WTC11 (cell line): ENCODE data around the gene AKAP13. TPM values are rescaled to one million over a fixed set of nuclear protein-coding genes. Genes with fewer than 3 reads are reported as not detected.

Experiments
- ATAC-seq: fragments of 200-7000 bp; cut with Tn5 transposase; 2 replicates; pipeline ENCODE4 v1.10.0; 2021; ENCODE audit warnings: mild to moderate bottlenecking, moderate library complexity
- CTCF ChIA-PET: fragments of 300-600 bp; sonication (Branson Sonifier 250); formaldehyde crosslinking; loops from one replicate; lab custom pipeline; 2021; ENCODE audit warnings: antibody characterized with exemption; lab: Charles Lee
- POLR2A ChIA-PET: fragments of 350-600 bp; sonication (Branson Sonifier 250); formaldehyde crosslinking; loops from one replicate; lab custom pipeline; 2021; ENCODE audit warnings: antibody characterized with exemption; lab: Charles Lee
- DNase-seq: peaks from one replicate; pipeline ENCODE4 v3.0.0; 2021; ENCODE audit warnings: low spot score
- H3K27ac Mint-ChIP-seq: 2 replicates; pipeline ENCODE4 v1.8.0; 2021; ENCODE audit warnings: mixed read lengths
- H3K27me3 Mint-ChIP-seq: 2 replicates; pipeline ENCODE4 v1.8.0; 2021; ENCODE audit warnings: low read depth, mild to moderate bottlenecking, moderate library complexity, mixed read lengths
- H3K36me3 Mint-ChIP-seq: 2 replicates; pipeline ENCODE4 v1.8.0; 2021; ENCODE audit warnings: mixed read lengths
- H3K4me1 Mint-ChIP-seq: 2 replicates; pipeline ENCODE4 v1.8.0; 2022; ENCODE audit warnings: mixed read lengths
- H3K4me3 Mint-ChIP-seq: 2 replicates; pipeline ENCODE4 v1.8.0; 2021; ENCODE audit warnings: mild to moderate bottlenecking, moderate library complexity, mixed read lengths
- H3K9me3 Mint-ChIP-seq: 2 replicates; pipeline ENCODE4 v1.8.0; 2021; ENCODE audit warnings: mixed read lengths
- ARID4B ChIP-seq: sonication (generic); formaldehyde crosslinking; IDR thresholded peaks from 2 replicates; pipeline ENCODE4 v1.8.0; 2023; ENCODE audit warnings: missing genetic modification reagents, mild to moderate bottlenecking, borderline replicate concordance
- ATF2 ChIP-seq: sonication (generic); formaldehyde crosslinking; IDR thresholded peaks from 2 replicates; pipeline ENCODE4 v1.8.1; 2022; ENCODE audit warnings: low read depth, missing genetic modification reagents, borderline replicate concordance
- ATF6 ChIP-seq: sonication (generic); formaldehyde crosslinking; IDR thresholded peaks from 2 replicates; pipeline ENCODE4 v1.8.1; 2023; ENCODE audit warnings: mild to moderate bottlenecking, missing genetic modification reagents
- ERG ChIP-seq: fragments of 250-450 bp; sonication (Bioruptor Pico); IDR thresholded peaks from 2 replicates; pipeline ENCODE4 v1.8.0; 2021; ENCODE audit warnings: mild to moderate bottlenecking
- MXD4 ChIP-seq: fragments of 250-450 bp; sonication (Bioruptor Pico); IDR thresholded peaks from 2 replicates; pipeline ENCODE4 v1.8.0; 2021; ENCODE audit warnings: mild to moderate bottlenecking, moderate library complexity, borderline replicate concordance
- NR1H2 ChIP-seq: sonication (generic); formaldehyde crosslinking; IDR thresholded peaks from 2 replicates; pipeline ENCODE4 v1.9.0; 2021; ENCODE audit warnings: mild to moderate bottlenecking, moderate library complexity, missing genetic modification reagents
- RORB ChIP-seq: fragments of 250-450 bp; sonication (Bioruptor Pico); IDR thresholded peaks from 2 replicates; pipeline ENCODE4 v1.9.0; 2021; ENCODE audit warnings: mild to moderate bottlenecking
- SMAD3 ChIP-seq: sonication (generic); formaldehyde crosslinking; IDR thresholded peaks from 2 replicates; pipeline ENCODE4 v1.8.0; 2022; ENCODE audit warnings: missing genetic modification reagents, mild to moderate bottlenecking, borderline replicate concordance
- SP1 ChIP-seq: sonication (generic); formaldehyde crosslinking; conservative IDR thresholded peaks from 2 replicates; pipeline ENCODE4 v1.8.1; 2022; ENCODE audit warnings: missing genetic modification reagents
- USF2 ChIP-seq: sonication (generic); formaldehyde crosslinking; IDR thresholded peaks from 2 replicates; pipeline ENCODE4 v1.8.1; 2023; ENCODE audit warnings: mild to moderate bottlenecking, missing genetic modification reagents, moderate library complexity
- ZNF121 ChIP-seq: sonication (generic); formaldehyde crosslinking; IDR thresholded peaks from 2 replicates; pipeline ENCODE4 v1.8.0; 2023; ENCODE audit warnings: missing genetic modification reagents
- ZNF138 ChIP-seq: sonication (generic); formaldehyde crosslinking; conservative IDR thresholded peaks from 2 replicates; pipeline ENCODE4 v1.8.1; 2022; ENCODE audit warnings: mild to moderate bottlenecking, moderate library complexity, missing genetic modification reagents
- ZNF317 ChIP-seq: sonication (generic); formaldehyde crosslinking; IDR thresholded peaks from 2 replicates; pipeline ENCODE4 v1.8.1; 2023; ENCODE audit warnings: low read depth, mild to moderate bottlenecking, moderate library complexity, missing genetic modification reagents, borderline replicate concordance
- total RNA-seq: library from RNA; stranded (reverse); gene quantifications from 3 replicates; pipeline ENCODE4 v1.2.3, GENCODE V29; 2021
- TF ChIP-seq, protein P1 (sequence below): sonication (generic); formaldehyde crosslinking; IDR thresholded peaks from 2 replicates; pipeline ENCODE4 v1.8.1; 2022; ENCODE audit warnings: mild to moderate bottlenecking, missing genetic modification reagents, moderate library complexity, borderline replicate concordance
- TF ChIP-seq, protein P2 (sequence below): sonication (generic); formaldehyde crosslinking; IDR thresholded peaks from 2 replicates; pipeline ENCODE4 v1.8.1; 2023; ENCODE audit warnings: mild to moderate bottlenecking, missing genetic modification reagents, moderate library complexity

The AKAP13 gene
- total RNA-seq, 1 experiment from 2014 or later = 50.3 TPM

GRCh38 chr15:85753261-85753660, 372.9 kb downstream of the AKAP13 start (continued):
- TF ChIP-seq, protein P1, sequence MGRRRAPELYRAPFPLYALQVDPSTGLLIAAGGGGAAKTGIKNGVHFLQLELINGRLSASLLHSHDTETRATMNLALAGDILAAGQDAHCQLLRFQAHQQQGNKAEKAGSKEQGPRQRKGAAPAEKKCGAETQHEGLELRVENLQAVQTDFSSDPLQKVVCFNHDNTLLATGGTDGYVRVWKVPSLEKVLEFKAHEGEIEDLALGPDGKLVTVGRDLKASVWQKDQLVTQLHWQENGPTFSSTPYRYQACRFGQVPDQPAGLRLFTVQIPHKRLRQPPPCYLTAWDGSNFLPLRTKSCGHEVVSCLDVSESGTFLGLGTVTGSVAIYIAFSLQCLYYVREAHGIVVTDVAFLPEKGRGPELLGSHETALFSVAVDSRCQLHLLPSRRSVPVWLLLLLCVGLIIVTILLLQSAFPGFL = no peak
- TF ChIP-seq, protein P2, sequence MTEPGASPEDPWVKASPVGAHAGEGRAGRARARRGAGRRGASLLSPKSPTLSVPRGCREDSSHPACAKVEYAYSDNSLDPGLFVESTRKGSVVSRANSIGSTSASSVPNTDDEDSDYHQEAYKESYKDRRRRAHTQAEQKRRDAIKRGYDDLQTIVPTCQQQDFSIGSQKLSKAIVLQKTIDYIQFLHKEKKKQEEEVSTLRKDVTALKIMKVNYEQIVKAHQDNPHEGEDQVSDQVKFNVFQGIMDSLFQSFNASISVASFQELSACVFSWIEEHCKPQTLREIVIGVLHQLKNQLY (CRISPR knock-in tag) = no peak

- POLR2A ChIA-PET = no interaction called here
- Mint-ChIP-seq H3K4me1 (peaks cover 57% of the 10 kb centered on the region), H3K27me3 (no peaks in the 10 kb centered on the region), H3K27ac (peak overlapping the region; percentile 90), H3K9me3 (no peaks in the 10 kb centered on the region), H3K36me3 (peaks cover 21% of the 10 kb centered on the region), H3K4me3 (no peak overlapping the region)
- CTCF ChIA-PET = no interaction called here
- DNase-seq (no peak), ATAC-seq (no peak)
- TF ChIP-seq NR1H2 (CRISPR knock-in tag) = no peak
- TF ChIP-seq, all 79 proteins: peak for 0
Observed at GRCh38 chr15:85753791-85754452, 373.5 kb downstream of the AKAP13 start.

- Mint-ChIP-seq H3K9me3 (no peaks in the 10 kb centered on the region), H3K4me1 (peaks cover 46% of the 10 kb centered on the region), H3K4me3 (no peak overlapping the region), H3K27me3 (no peaks in the 10 kb centered on the region), H3K27ac (peak overlapping the region; percentile 57; the same call in 1 of the 2 replicates)
- POLR2A ChIA-PET = no interaction called here
- no peak for DNase-seq
- ATAC-seq = no peak
- TF ChIP-seq SP1 (CRISPR knock-in tag) = no peak
- TF ChIP-seq ZNF121 (CRISPR knock-in tag) = no peak
- TF ChIP-seq RORB (CRISPR knock-in tag) = no peak
- no peak for TF ChIP-seq ERG
- no peak for TF ChIP-seq ATF2 (CRISPR knock-in tag)
- no peak for TF ChIP-seq SMAD3 (CRISPR knock-in tag)
- TF ChIP-seq ATF6 (CRISPR knock-in tag) = no peak
- TF ChIP-seq ZNF138 (CRISPR knock-in tag) = no peak
- TF ChIP-seq, all 79 proteins: peak for 0
- CTCF ChIA-PET = no interaction called here
- H3K36me3 Mint-ChIP-seq = peaks cover 23% of the 10 kb centered on the region
Observed at GRCh38 chr15:85754989-85755388, 374.6 kb downstream of the AKAP13 start.

DNA sequence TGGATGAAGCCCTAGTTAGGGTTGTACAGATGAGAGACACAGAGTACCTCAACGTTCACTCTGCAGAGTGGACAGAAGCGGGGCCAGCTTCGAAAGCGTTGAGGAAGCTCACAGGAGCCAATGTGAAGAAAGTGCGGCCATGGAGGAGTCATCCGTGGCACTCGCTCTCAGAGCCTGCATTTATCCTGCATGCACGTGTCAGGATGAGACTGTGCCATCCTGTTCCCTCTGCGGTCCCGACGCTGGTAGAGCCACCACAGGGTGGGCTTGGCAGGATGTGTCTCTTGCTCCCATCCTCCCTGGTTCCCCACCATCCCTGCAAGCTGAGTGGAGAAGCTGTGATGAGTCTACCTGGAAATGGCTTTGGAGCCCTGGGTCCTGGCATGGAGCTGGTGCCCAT, 375.1 kb downstream of the AKAP13 start:
- POLR2A ChIA-PET = no interaction called here
- CTCF ChIA-PET = no interaction called here
- Mint-ChIP-seq H3K36me3 (peaks cover 23% of the 10 kb centered on the region), H3K27me3 (no peaks in the 10 kb centered on the region), H3K9me3 (no peaks in the 10 kb centered on the region), H3K4me3 (no peak overlapping the region), H3K27ac (no peak overlapping the region), H3K4me1 (peaks cover 41% of the 10 kb centered on the region)
- no peak for DNase-seq
- ATAC-seq = no peak
- TF ChIP-seq SP1 (CRISPR knock-in tag) = no peak
- no peak for TF ChIP-seq ATF2 (CRISPR knock-in tag)
- no peak for TF ChIP-seq USF2 (CRISPR knock-in tag)
- no peak for TF ChIP-seq MXD4
- TF ChIP-seq ZNF317 = no peak
- no peak for TF ChIP-seq ARID4B (CRISPR knock-in tag)
